CD4-positive, alpha-beta T cell treated with Interleukin-6 for 4 hours (primary cell): ENCODE measurements around the gene KIFBP.
"Not testable (repeated sequence)": the region's sequence is repeated elsewhere in the genome, so short reads cannot be mapped to it uniquely, and the experiment has no call there.

Source experiments
- DNase-seq: peaks from one replicate; pipeline ENCODE4 v3.0.0-alpha.2; 2020; ENCODE audit warnings: mixed read lengths

KIFBP gene

GRCh38 chr10:68988530-68989316 is at the start of gene KIFBP:
Gene KIFBP (plus strand): TSS chr10:68988803. CDS start chr10:68988833, 30 bp downstream.
- DNase-seq: peak; percentile 84

GRCh38 chr10:68938884-68939283 is 49.7 kb upstream of the KIFBP start:
- DNase-seq: no peak

- not testable (repeated sequence) for DNase-seq
These were observed 47.7 kb upstream of the KIFBP start for GRCh38 chr10:68940917-68941316.

- DNase-seq: no peak
These were observed 38.0 kb upstream of the KIFBP start for GRCh38 chr10:68950598-68950997.

- no peak for DNase-seq
These were observed 33.7 kb upstream of the KIFBP start for GRCh38 chr10:68954904-68955303.

GRCh38 chr10:68955355-68955831 is 33.2 kb upstream of the KIFBP start:
- no peak for DNase-seq

GRCh38 chr10:68955832-68956532 is 32.6 kb upstream of the KIFBP start, which contains the start of gene DDX21:
Gene DDX21 (plus strand): TSS chr10:68956170. CDS start chr10:68956226, 56 bp downstream.
- DNase-seq: peak; percentile 88

- DNase-seq: no peak
These were observed 31.4 kb upstream of the KIFBP start for GRCh38 chr10:68957284-68957615.

GRCh38 chr10:68957654-68958053 is 30.9 kb upstream of the KIFBP start:
- no peak for DNase-seq

- no peak for DNase-seq
These were observed 28.7 kb upstream of the KIFBP start for GRCh38 chr10:68959695-68960527.

- DNase-seq: no peak
These were observed 25.5 kb upstream of the KIFBP start for GRCh38 chr10:68963151-68963550.

- no peak for DNase-seq
These were observed 14.6 kb upstream of the KIFBP start for GRCh38 chr10:68973975-68974374.

GRCh38 chr10:68975936-68976473 is 12.6 kb upstream of the KIFBP start:
- DNase-seq: not testable (repeated sequence)

GRCh38 chr10:68979738-68980137 is 8.9 kb upstream of the KIFBP start:
- not testable (repeated sequence) for DNase-seq

- no peak for DNase-seq
These were observed 7.5 kb upstream of the KIFBP start for GRCh38 chr10:68981074-68981473.

- no peak for DNase-seq
These were observed 6.2 kb upstream of the KIFBP start for GRCh38 chr10:68982389-68982788.

GRCh38 chr10:68987611-68988010 is 992 bp upstream of the KIFBP start:
- no peak for DNase-seq

GRCh38 chr10:68989317-68989990 is 851 bp downstream of the KIFBP start:
- no peak for DNase-seq

GRCh38 chr10:68992636-68993440 is 4.2 kb downstream of the KIFBP start:
- no peak for DNase-seq

GRCh38 chr10:68997211-68997610 is 8.6 kb downstream of the KIFBP start:
- DNase-seq: no peak

- DNase-seq: no peak
These were observed 16.2 kb downstream of the KIFBP start for GRCh38 chr10:69004821-69005220.
